HepG2 (cell line): Measurements from ENCODE around the gene UNC13D. TPM values are rescaled to one million over a fixed set of nuclear protein-coding genes. Genes with fewer than 3 reads are reported as not detected.

Source experiments
- CREB1 ChIP-seq, 2 experiments: fragments of 450-650 bp in 1 of 2; IDR thresholded peaks; 2 replicates each; pipeline ENCODE4 v1.6.1; 2016 to 2017; ENCODE audit warnings: control low read depth in 1 of 2, mild to moderate bottlenecking in 1 of 2, missing compliant biosample characterization in 1 of 2, missing genetic modification characterization in 1 of 2
- DPF2 ChIP-seq: sonication (generic); formaldehyde crosslinking; IDR thresholded peaks from 2 replicates; pipeline ENCODE4 v1.4.0; 2020; ENCODE audit warnings: mild to moderate bottlenecking, low read depth, missing genetic modification reagents, borderline replicate concordance
- FOXJ3 ChIP-seq: sonication (generic); formaldehyde crosslinking; IDR thresholded peaks from 2 replicates; pipeline ENCODE4 v1.4.0; 2020; ENCODE audit warnings: missing genetic modification reagents, mild to moderate bottlenecking, borderline replicate concordance
- GTF3A ChIP-seq: sonication (generic); formaldehyde crosslinking; conservative IDR thresholded peaks from 2 replicates; pipeline ENCODE4 v1.4.0; 2020; ENCODE audit warnings: mild to moderate bottlenecking, missing genetic modification reagents
- NCOA1 ChIP-seq: sonication (generic); formaldehyde crosslinking; IDR thresholded peaks from 2 replicates; pipeline ENCODE4 v1.9.0; 2021; ENCODE audit warnings: missing genetic modification reagents
- NFKB2 ChIP-seq: sonication (generic); formaldehyde crosslinking; IDR thresholded peaks from 2 replicates; pipeline ENCODE4 v1.4.0; 2020; ENCODE audit warnings: missing genetic modification reagents, borderline replicate concordance
- PAWR ChIP-seq: sonication (generic); formaldehyde crosslinking; IDR thresholded peaks from 2 replicates; pipeline ENCODE4 v1.4.0; 2020; ENCODE audit warnings: missing genetic modification reagents, mild to moderate bottlenecking, borderline replicate concordance
- SALL1 ChIP-seq: sonication (generic); formaldehyde crosslinking; IDR thresholded peaks from 2 replicates; pipeline ENCODE4 v1.8.0; 2022; ENCODE audit warnings: mild to moderate bottlenecking, missing genetic modification reagents
- TOE1 ChIP-seq: sonication (generic); formaldehyde crosslinking; IDR thresholded peaks from 2 replicates; pipeline ENCODE4 v1.4.0; 2020; ENCODE audit warnings: mild to moderate bottlenecking, missing genetic modification reagents
- ZNF263 ChIP-seq: sonication (generic); formaldehyde crosslinking; IDR thresholded peaks from 2 replicates; pipeline ENCODE4 v1.4.0; 2020; ENCODE audit warnings: missing genetic modification reagents
- ZNF414 ChIP-seq: sonication (generic); formaldehyde crosslinking; IDR thresholded peaks from 2 replicates; pipeline ENCODE4 v1.5.0; 2020; ENCODE audit warnings: missing genetic modification reagents
- ZNF687 ChIP-seq: sonication (generic); formaldehyde crosslinking; IDR thresholded peaks from 2 replicates; pipeline ENCODE4 v1.5.1; 2020; ENCODE audit warnings: mild to moderate bottlenecking, missing genetic modification reagents, moderate library complexity
- ZNF704 ChIP-seq: sonication (generic); formaldehyde crosslinking; IDR thresholded peaks from 2 replicates; pipeline ENCODE4 v1.8.1; 2023; ENCODE audit warnings: mild to moderate bottlenecking, inconsistent platforms, moderate library complexity, missing genetic modification reagents, borderline replicate concordance
- ZNF709 ChIP-seq: sonication (generic); formaldehyde crosslinking; IDR thresholded peaks from 2 replicates; pipeline ENCODE4 v1.5.0; 2020; ENCODE audit warnings: mild to moderate bottlenecking, missing genetic modification reagents
- ZNF747 ChIP-seq: sonication (generic); formaldehyde crosslinking; IDR thresholded peaks from 2 replicates; pipeline ENCODE4 v1.8.1; 2023; ENCODE audit warnings: missing genetic modification reagents, mild to moderate bottlenecking, borderline replicate concordance
- ZNF800 ChIP-seq: sonication (generic); formaldehyde crosslinking; IDR thresholded peaks from 2 replicates; pipeline ENCODE4 v1.4.0; 2020; ENCODE audit warnings: missing genetic modification reagents
- polyA plus RNA-seq, 8 experiments: library from polyadenylated mRNA; depleted of rRNA in 3 of 8; stranded (reverse) in 7 of 8; unstranded in 1 of 8; fragments of >200 nt; fragmentation: Illumina TruSeq in 4 of 8; extraction: Trizol in 4 of 8; gene quantifications; 2 replicates each; pipeline versions ENCODE4 v1.2.1 to v1.2.3, GENCODE V29; 2011 to 2016; ENCODE audit warnings: low read depth in 4 of 8, missing spikeins in 1 of 8, mixed read lengths in 1 of 8; ENCODE audit not compliant: insufficient read depth in 1 of 8
- total RNA-seq, 5 experiments: library from RNA; depleted of rRNA; stranded (reverse); fragments of >200 nt; fragmentation: Illumina TruSeq; extraction: Trizol; gene quantifications; 2 replicates each; pipeline ENCODE4 v1.2.3, GENCODE V29; 2016; ENCODE audit warnings: low read depth in 1 of 5
- TF ChIP-seq, protein P1 (sequence below): sonication (generic); formaldehyde crosslinking; IDR thresholded peaks from 2 replicates; pipeline ENCODE4 v1.5.0; 2020; ENCODE audit warnings: mild to moderate bottlenecking, missing genetic modification reagents

UNC13D gene
- total and polyA plus RNA-seq, 2 of the 13 experiments (the other 11 are each of a cell fraction or from before 2014, with no cell fraction given), result 29.7 to 42.7 TPM

DNA sequence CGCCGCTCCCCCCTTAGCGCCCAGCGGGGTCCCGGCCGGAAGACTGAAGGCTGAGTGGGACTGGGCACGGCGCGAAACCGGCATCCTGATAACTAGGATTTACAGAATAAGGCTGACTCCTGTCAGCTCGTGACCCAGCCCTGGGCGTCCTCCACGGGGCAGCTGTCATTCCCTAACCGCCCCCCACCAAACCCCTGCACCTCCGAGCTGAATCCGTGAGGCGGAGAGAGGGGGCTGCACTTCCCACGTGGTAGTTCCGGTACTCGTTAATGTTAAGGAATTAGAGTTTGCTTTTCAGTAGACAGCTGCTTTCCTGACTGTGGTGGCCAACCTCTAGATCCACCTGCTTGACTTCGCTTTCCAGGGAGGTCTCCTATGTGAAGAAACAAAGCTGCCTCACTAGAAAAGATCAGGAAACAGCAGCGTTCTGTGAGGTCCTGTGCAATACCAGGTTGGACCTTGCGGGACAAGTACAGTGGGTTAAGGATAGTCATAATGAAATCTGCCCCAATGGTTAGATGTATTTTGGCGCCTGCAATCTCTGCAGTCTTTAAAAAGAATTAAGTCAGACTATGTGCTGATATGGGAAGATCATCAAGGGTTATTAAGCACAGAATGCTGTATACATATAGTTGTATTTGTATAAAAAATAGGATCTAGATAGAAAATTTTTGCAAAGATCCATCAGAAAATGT, 12.0 kb upstream of the UNC13D start (continued):
- TF ChIP-seq TOE1 (CRISPR knock-in tag), result 0 out of 2 replicates have a peak, but pooled peaks have one; percentile 11
- TF ChIP-seq CREB1 (IDR thresholded peaks at IDR 0.05), result no peak
- no peak for TF ChIP-seq CREB1 (CRISPR knock-in tag; IDR thresholded peaks at IDR 0.05)
- TF ChIP-seq NFKB2 (CRISPR knock-in tag), result peak; percentile 47; the same call in 1 of the 2 replicates
- peak; percentile 63; the same call in 1 of the 2 replicates for TF ChIP-seq ZNF800 (CRISPR knock-in tag)
- no peak for TF ChIP-seq FOXJ3 (CRISPR knock-in tag)
- peak; percentile 1; the same call in 1 of the 2 replicates for TF ChIP-seq ZNF263 (CRISPR knock-in tag)
- 0 out of 2 replicates have a peak, but pooled peaks have one; percentile 69 for TF ChIP-seq ZNF414 (CRISPR knock-in tag)
- peak; percentile 33; the same call in 1 of the 2 replicates for TF ChIP-seq ZNF704
- TF ChIP-seq ZNF709 (CRISPR knock-in tag), result no peak; the same call in 1 of the 2 replicates
- TF ChIP-seq DPF2, result no peak
- TF ChIP-seq, protein P1, sequence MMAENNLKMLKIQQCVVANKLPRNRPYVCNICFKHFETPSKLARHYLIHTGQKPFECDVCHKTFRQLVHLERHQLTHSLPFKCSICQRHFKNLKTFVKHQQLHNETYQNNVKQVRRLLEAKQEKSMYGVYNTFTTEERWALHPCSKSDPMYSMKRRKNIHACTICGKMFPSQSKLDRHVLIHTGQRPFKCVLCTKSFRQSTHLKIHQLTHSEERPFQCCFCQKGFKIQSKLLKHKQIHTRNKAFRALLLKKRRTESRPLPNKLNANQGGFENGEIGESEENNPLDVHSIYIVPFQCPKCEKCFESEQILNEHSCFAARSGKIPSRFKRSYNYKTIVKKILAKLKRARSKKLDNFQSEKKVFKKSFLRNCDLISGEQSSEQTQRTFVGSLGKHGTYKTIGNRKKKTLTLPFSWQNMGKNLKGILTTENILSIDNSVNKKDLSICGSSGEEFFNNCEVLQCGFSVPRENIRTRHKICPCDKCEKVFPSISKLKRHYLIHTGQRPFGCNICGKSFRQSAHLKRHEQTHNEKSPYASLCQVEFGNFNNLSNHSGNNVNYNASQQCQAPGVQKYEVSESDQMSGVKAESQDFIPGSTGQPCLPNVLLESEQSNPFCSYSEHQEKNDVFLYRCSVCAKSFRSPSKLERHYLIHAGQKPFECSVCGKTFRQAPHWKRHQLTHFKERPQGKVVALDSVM (CRISPR knock-in tag), result 0 out of 2 replicates have a peak, but pooled peaks have one; percentile 34
- no peak for TF ChIP-seq GTF3A
- no peak for TF ChIP-seq PAWR
- 0 out of 2 replicates have a peak, but pooled peaks have one; percentile 5 for TF ChIP-seq NCOA1 (CRISPR knock-in tag)
- 0 out of 2 replicates have a peak, but pooled peaks have one; percentile 40 for TF ChIP-seq SALL1 (CRISPR knock-in tag)
- no peak for TF ChIP-seq ZNF747 (CRISPR knock-in tag)
- TF ChIP-seq ZNF687 (CRISPR knock-in tag), result peak; percentile 89
